Keratinocyte (primary cell): ENCODE measurements around the gene DPYD. TPM values are rescaled to one million over a fixed set of nuclear protein-coding genes. Genes with fewer than 3 reads are reported as not detected.

Experiments used
- DNase-seq: peaks from one replicate; pipeline ENCODE4 v3.0.0-alpha.2; 2011; ENCODE audit warnings: low read depth, missing footprints, low spot score
- FAIRE-seq: peaks from 2 replicates; lab custom pipeline; 2011; peaks lifted over from hg19 to GRCh38; lab: Jason Lieb, UNC
- H2AFZ ChIP-seq: 2 replicates; pipeline ENCODE4 v1.6.0; 2012; ENCODE audit warnings: low read length, control low read depth, inconsistent platforms; ENCODE audit not compliant: control insufficient read depth
- H3K27ac ChIP-seq: 2 replicates; pipeline ENCODE4 v1.5.1; 2011; ENCODE audit warnings: low read length; ENCODE audit not compliant: control insufficient read depth, insufficient read depth
- H3K27me3 ChIP-seq: 3 replicates; pipeline ENCODE4 v1.6.0; 2011; ENCODE audit warnings: low read length; ENCODE audit not compliant: control insufficient read depth, insufficient read depth; ENCODE audit errors: extremely low read depth
- H3K36me3 ChIP-seq, 2 experiments: 2 replicates in 1 of 2; 3 replicates in 1 of 2; pipeline ENCODE4 v1.5.1; 2011; ENCODE audit warnings: low read length in 2 of 2, mild to moderate bottlenecking in 1 of 2; ENCODE audit not compliant: control insufficient read depth in 2 of 2, insufficient read depth in 2 of 2; ENCODE audit errors: extremely low read depth in 1 of 2
- H3K4me1 ChIP-seq: 3 replicates; pipeline ENCODE4 v1.5.1; 2011; ENCODE audit warnings: low read length; ENCODE audit not compliant: control insufficient read depth, insufficient read depth; ENCODE audit errors: extremely low read depth
- H3K4me2 ChIP-seq: 3 replicates; pipeline ENCODE4 v1.6.0; 2011; ENCODE audit warnings: low read depth, low read length; ENCODE audit not compliant: control insufficient read depth, insufficient read depth; ENCODE audit errors: extremely low read depth
- H3K4me3 ChIP-seq, 3 experiments: fragments of 200-600 bp in 1 of 3; sonication (generic) in 1 of 3; 2 replicates in 2 of 3; 3 replicates in 1 of 3; pipeline ENCODE4 v1.5.1; 2011 to 2016; ENCODE audit warnings: low read length in 3 of 3, mild to moderate bottlenecking in 3 of 3, control low read depth in 2 of 3, inconsistent platforms in 1 of 3, low read depth in 1 of 3, mixed read lengths in 1 of 3, mixed run types in 1 of 3, moderate library complexity in 1 of 3; ENCODE audit not compliant: control insufficient read depth in 2 of 3, insufficient read depth in 2 of 3; ENCODE audit errors: extremely low read depth in 1 of 3
- H3K79me2 ChIP-seq: 2 replicates; pipeline ENCODE4 v1.6.0; 2012; ENCODE audit warnings: low read length; ENCODE audit not compliant: control insufficient read depth, insufficient read depth
- H3K9ac ChIP-seq: 3 replicates; pipeline ENCODE4 v1.6.0; 2011; ENCODE audit warnings: low read length; ENCODE audit not compliant: control insufficient read depth, insufficient read depth; ENCODE audit errors: extremely low read depth
- H3K9me1 ChIP-seq: 3 replicates; pipeline ENCODE4 v1.6.0; 2011; ENCODE audit warnings: low read length; ENCODE audit not compliant: control insufficient read depth, insufficient read depth; ENCODE audit errors: extremely low read depth
- H3K9me3 ChIP-seq: 2 replicates; pipeline ENCODE4 v1.5.1; 2012; ENCODE audit warnings: low read depth, low read length; ENCODE audit not compliant: control insufficient read depth
- H4K20me1 ChIP-seq: 3 replicates; pipeline ENCODE4 v1.6.0; 2011; ENCODE audit warnings: low read length; ENCODE audit not compliant: control insufficient read depth, insufficient read depth; ENCODE audit errors: extremely low read depth
- CTCF ChIP-seq, 3 experiments: IDR thresholded peaks in 1 of 3; conservative IDR thresholded peaks in 1 of 3; optimal IDR thresholded peaks in 1 of 3; 2 replicates in 2 of 3; 3 replicates in 1 of 3; pipeline versions ENCODE3 to v1.5.1; 2011; ENCODE audit warnings: low read length in 3 of 3, mild to moderate bottlenecking in 3 of 3, moderate library complexity in 2 of 3, control low read depth in 1 of 3, inconsistent platforms in 1 of 3; ENCODE audit not compliant: insufficient read depth in 2 of 3; ENCODE audit errors: extremely low read depth in 1 of 3
- EZH2 ChIP-seq: IDR thresholded peaks from one replicate; pipeline ENCODE4 v1.6.1; 2012; ENCODE audit warnings: inconsistent platforms, mild to moderate bottlenecking, low read length, moderate library complexity
- dilution Hi-C: fragments of 300-500 bp; cut with MboI; formaldehyde crosslinking; loops from one replicate; pipeline ENCODE4 v1.7.0; 2020; ENCODE audit warnings: low sequenced_read_pairs; ENCODE audit not compliant: extremely low pct_ligation_motif_present
- polyA plus RNA-seq, 5 experiments: library from polyadenylated mRNA; depleted of rRNA in 3 of 5; stranded (reverse) in 3 of 5; stranded (forward) in 1 of 5; unstranded in 1 of 5; fragments of >200 nt; gene quantifications; 1 replicate in 1 of 5; 2 replicates in 3 of 5; 3 replicates in 1 of 5; pipeline versions ENCODE4 v1.2.1 to v1.2.3, GENCODE V29; 2011 to 2012; ENCODE audit warnings: missing spikeins in 2 of 5, low read depth in 1 of 5, low replicate concordance in 1 of 5

The DPYD gene
- polyA plus RNA-seq, 1 donor (not counting 4 experiments of a cell fraction or from before 2014, with no cell fraction given), result 1.9 TPM

GRCh38 chr1:97337250-97338030, 583.4 kb downstream of the DPYD start:
- Histone ChIP-seq H3K4me1 (no peaks in the 10 kb centered on the region), H3K36me3 (no peaks in the 10 kb centered on the region), H3K27me3 (no peaks in the 10 kb centered on the region), H3K27ac (no peak overlapping the region), H3K79me2 (no peaks in the 10 kb centered on the region), H3K9me3 (no peaks in the 10 kb centered on the region), H3K9me1 (no peaks in the 10 kb centered on the region), H3K4me3 (no peak overlapping the region), H2AFZ (no peak overlapping the region), H3K9ac (no peak overlapping the region), H3K4me2 (no peak overlapping the region), H4K20me1 (no peaks in the 10 kb centered on the region)
- dilution Hi-C loops, result no loop called here
- FAIRE-seq (no peak), DNase-seq (no peak)
- no peak for TF ChIP-seq EZH2

GRCh38 chr1:97334454-97334853, 586.4 kb downstream of the DPYD start:
- no peaks in the 10 kb centered on the region for H3K79me2 ChIP-seq
- no peak for FAIRE-seq
- dilution Hi-C loops, result no loop called here
- no peaks in the 10 kb centered on the region for H3K9me3 ChIP-seq
- H3K4me3 ChIP-seq, result no peak overlapping the region
- H3K4me2 ChIP-seq, result no peak overlapping the region
- no peak overlapping the region for H3K27ac ChIP-seq
- DNase-seq, result no peak
- H3K4me1 ChIP-seq, result no peaks in the 10 kb centered on the region
- H3K36me3 ChIP-seq, result no peaks in the 10 kb centered on the region
- no peak overlapping the region for H2AFZ ChIP-seq
- H3K9ac ChIP-seq, result no peak overlapping the region
- TF ChIP-seq CTCF (optimal IDR thresholded peaks at IDR 0.05 in 1 of 3, IDR thresholded peaks at IDR 0.05 in 1 of 3, conservative IDR thresholded peaks at IDR 0.05 in 1 of 3; ENCODE audit: extremely low read depth in 1 of 3, insufficient read depth in 2 of 3, low read length in 3 of 3) (no peak), EZH2 (no peak)
- H4K20me1 ChIP-seq, result no peaks in the 10 kb centered on the region
- no peaks in the 10 kb centered on the region for H3K9me1 ChIP-seq
- no peaks in the 10 kb centered on the region for H3K27me3 ChIP-seq
